Sigmoid colon (tissue), 7 donors: ENCODE data around the gene SMYD5. TPM values are rescaled to one million over a fixed set of nuclear protein-coding genes. Genes with fewer than 3 reads are reported as not detected.

Source experiments
- DNase-seq: peaks from one replicate; pipeline ENCODE4 v3.0.0-alpha.2; 2019
- H3K27ac ChIP-seq, 4 donors: fragments of 200-600 bp; sonication (generic); one replicate each; pipeline ENCODE4 v1.5.1; 2016 to 2019; ENCODE audit warnings: mild to moderate bottlenecking in 1 of 4
- H3K27me3 ChIP-seq, 3 donors: fragments of 200-600 bp; sonication (generic); one replicate each; pipeline ENCODE4 v1.5.1; 2019; ENCODE audit warnings: mild to moderate bottlenecking in 1 of 3
- H3K36me3 ChIP-seq, 4 donors: fragments of 200-600 bp; sonication (generic); one replicate each; pipeline ENCODE4 v1.5.1; 2016 to 2019
- H3K4me1 ChIP-seq, 4 donors: fragments of 200-600 bp; sonication (generic); one replicate each; pipeline ENCODE4 v1.5.1; 2017 to 2019
- H3K4me3 ChIP-seq, 4 donors: fragments of 200-600 bp; sonication (generic); one replicate each; pipeline ENCODE4 v1.5.1; 2017 to 2019; ENCODE audit warnings: mild to moderate bottlenecking in 2 of 4, moderate library complexity in 1 of 4
- H3K9me3 ChIP-seq, 4 donors: fragments of 200-600 bp in 3 of 4; sonication (generic) in 3 of 4; one replicate each; pipeline versions ENCODE4 v1.5.1 to v1.6.1; 2013 to 2019
- CTCF ChIP-seq, 4 experiments: fragments of 450-650 bp in 3 of 4; fragments of 200-600 bp in 1 of 4; IDR thresholded peaks; one replicate each; pipeline ENCODE4 v1.5.1; 2016 to 2019; ENCODE audit warnings: antibody characterized with exemption in 4 of 4, mild to moderate bottlenecking in 3 of 4, moderate library complexity in 2 of 4
- EP300 ChIP-seq, 4 donors: sonication (generic); formaldehyde crosslinking; IDR thresholded peaks; one replicate each; pipeline ENCODE4 v1.6.1; 2017; ENCODE audit warnings: antibody characterized with exemption in 4 of 4
- POLR2A ChIP-seq, 2 donors: fragments of 450-650 bp; IDR thresholded peaks; one replicate each; pipeline ENCODE4 v1.6.1; 2016; ENCODE audit warnings: antibody characterized with exemption in 2 of 2, mild to moderate bottlenecking in 2 of 2, moderate library complexity in 2 of 2
- POLR2AphosphoS5 ChIP-seq, 4 donors: sonication (generic); formaldehyde crosslinking; IDR thresholded peaks; one replicate each; pipeline ENCODE4 v1.6.1; 2017; ENCODE audit warnings: antibody characterized with exemption in 4 of 4
- WGBS, 2 donors: extraction: QIAGEN DNeasy Blood & Tissue Kit; methylation state at CpG; one replicate each; pipeline ENCODE4 v1.1.7; 2013; 5-methylcytosine and 5-hydroxymethylcytosine counted together
- intact Hi-C: fragments of 100-400 bp; cut with DNase I; formaldehyde crosslinking; loops from one replicate; pipeline ENCODE4 v1.15.1; 2023
- polyA plus RNA-seq, 3 donors: library from polyadenylated mRNA; stranded (reverse); fragments of 200-250 nt; gene quantifications; one replicate each; pipeline ENCODE4 v1.2.3, GENCODE V29; 2013
- total RNA-seq, 4 donors: library from RNA; depleted of rRNA; stranded (reverse); fragments of >200 nt; gene quantifications; one replicate each; pipeline ENCODE4 v1.1.0, GENCODE V29; 2016
- donor health status: healthy with polysubstance abuse.
- donor health status: Bipolar disorder and iron deficiency.
- donor health status: healthy.

Gene SMYD5
- total and polyA plus RNA-seq, 7 donors, result 5.3 to 18.2 (median 7.8) TPM

DNA sequence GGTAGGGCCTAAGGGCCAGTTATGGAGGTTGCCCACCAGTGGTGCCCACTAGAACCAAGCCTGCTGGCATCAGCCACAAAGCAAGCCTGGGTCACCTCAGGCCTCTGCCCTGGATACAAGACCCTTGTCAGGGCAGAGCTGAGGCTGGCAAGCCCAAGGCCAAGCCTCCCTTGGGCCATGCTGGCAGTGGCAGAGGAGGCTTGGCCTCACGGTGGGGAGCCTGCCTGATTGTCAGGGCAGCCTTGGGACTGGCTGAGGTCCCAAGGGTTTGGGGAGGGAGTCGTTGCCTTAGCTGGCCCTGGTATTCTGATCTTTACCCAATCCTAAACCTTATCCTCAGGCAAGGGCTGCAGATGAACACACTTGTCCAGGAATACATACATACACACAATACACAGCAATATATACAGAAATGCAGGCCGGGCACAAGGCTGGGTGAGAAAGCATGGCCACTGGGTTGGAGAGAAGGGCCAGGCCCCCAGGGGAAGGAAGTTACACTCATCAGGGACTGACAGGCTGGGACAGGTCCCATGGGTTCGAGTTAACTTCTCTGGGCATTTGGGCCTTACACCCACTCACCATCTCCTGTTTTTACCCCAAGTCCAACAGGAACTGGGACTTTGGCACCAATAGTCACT is 41.1 kb downstream of the SMYD5 start:
- TF ChIP-seq CTCF (IDR thresholded peaks at IDR 0.05) (no peak), EP300 (IDR thresholded peaks at IDR 0.05) (no peak), POLR2AphosphoS5 (IDR thresholded peaks at IDR 0.05) (no peak)
- Histone ChIP-seq H3K27ac (no peak overlapping the region), H3K4me3 (no peak overlapping the region), H3K27me3 (no peaks in the 10 kb centered on the region), H3K36me3 (peaks cover 27 to 46% (median 43%) of the 10 kb centered on the region in 4 donors), H3K9me3 (no peaks in the 10 kb centered on the region), H3K4me1 (no peaks in the 10 kb centered on the region)
- WGBS, 2 donors, result 74 to 86% methylated on average over 4 of the region's 4 CpGs
- intact Hi-C loops, result no loop called here
- no peak for DNase-seq

DNA sequence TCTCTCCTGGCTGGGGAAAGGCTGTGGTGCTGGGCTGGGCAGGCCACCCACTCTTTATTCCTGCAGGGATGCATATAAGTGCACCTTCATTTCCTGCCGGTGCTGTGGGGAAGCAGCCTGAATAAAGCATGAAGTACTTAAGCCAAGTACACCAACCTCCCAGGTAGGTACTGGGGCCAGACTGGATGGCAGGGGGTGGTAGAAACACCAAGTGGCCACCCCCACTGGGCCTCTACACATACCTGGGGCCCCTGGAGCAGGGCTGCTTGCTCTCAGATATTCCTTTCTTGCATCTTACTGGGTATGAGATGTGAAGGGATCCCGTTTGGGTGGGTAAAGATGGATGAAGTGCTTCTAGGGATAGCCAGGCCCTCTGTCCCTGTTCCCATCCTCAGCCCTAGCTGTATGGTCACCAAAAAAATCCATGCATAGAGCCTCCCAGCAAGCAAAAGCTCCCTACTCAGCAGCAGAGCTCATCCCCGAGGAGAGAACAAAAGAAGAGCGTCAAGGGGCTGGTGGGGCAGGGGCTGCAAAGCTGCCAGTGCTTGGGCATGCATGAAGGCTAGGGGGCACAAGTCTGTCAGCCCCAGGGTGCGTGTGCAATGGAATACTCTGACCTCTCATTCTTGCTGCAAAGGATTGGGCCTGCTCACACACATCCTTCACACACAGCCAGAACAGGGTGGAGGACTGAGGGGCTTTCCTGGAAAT is 42.0 kb downstream of the SMYD5 start:
- no peak for DNase-seq
- Histone ChIP-seq H3K4me3 (no peak overlapping the region), H3K27ac (no peak overlapping the region), H3K9me3 (no peaks in the 10 kb centered on the region), H3K36me3 (peaks cover 21 to 36% (median 33%) of the 10 kb centered on the region in 4 donors), H3K4me1 (no peaks in the 10 kb centered on the region), H3K27me3 (no peaks in the 10 kb centered on the region)
- WGBS, 2 donors, result 76 to 77% methylated on average over 5 of the region's 5 CpGs
- TF ChIP-seq POLR2A (IDR thresholded peaks at IDR 0.05) (no peak), EP300 (IDR thresholded peaks at IDR 0.05) (no peak), CTCF (IDR thresholded peaks at IDR 0.05) (no peak), POLR2AphosphoS5 (IDR thresholded peaks at IDR 0.05) (no peak)
- intact Hi-C loops, result no loop called here

DNA sequence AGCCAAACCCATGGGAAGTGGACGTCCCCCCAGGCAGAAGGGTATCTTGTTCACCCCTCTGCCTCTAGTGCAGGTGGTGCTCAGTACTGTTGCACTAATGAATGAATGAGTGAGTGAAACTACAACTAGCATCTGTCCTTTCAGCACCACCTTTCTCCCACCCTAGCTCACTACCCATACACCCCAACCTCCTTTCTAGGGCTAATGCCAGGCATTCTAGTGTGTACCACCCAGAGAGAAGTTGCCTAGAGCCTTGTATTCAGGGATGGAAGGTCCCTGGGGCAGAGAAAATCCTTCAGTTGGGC is 42.5 kb downstream of the SMYD5 start:
- no peaks in the 10 kb centered on the region for H3K9me3 ChIP-seq
- peaks cover 16 to 31% (median 28%) of the 10 kb centered on the region in 4 donors for H3K36me3 ChIP-seq
- H3K4me1 ChIP-seq, result no peaks in the 10 kb centered on the region
- no peak overlapping the region for H3K27ac ChIP-seq
- DNase-seq, result no peak
- H3K4me3 ChIP-seq, result no peak overlapping the region
- 92% methylated on average over 1 of the region's 1 CpG for WGBS, 2 donors
- no peaks in the 10 kb centered on the region for H3K27me3 ChIP-seq
- intact Hi-C loops, result no loop called here
- TF ChIP-seq POLR2A (IDR thresholded peaks at IDR 0.05) (no peak), EP300 (IDR thresholded peaks at IDR 0.05) (no peak), CTCF (IDR thresholded peaks at IDR 0.05) (no peak), POLR2AphosphoS5 (IDR thresholded peaks at IDR 0.05) (no peak)

GRCh38 chr2:73257021-73257420 is 43.0 kb downstream of the SMYD5 start:
- no peak for DNase-seq
- intact Hi-C loops, result no loop called here
- no peaks in the 10 kb centered on the region for H3K27me3 ChIP-seq
- no peak overlapping the region for H3K4me3 ChIP-seq
- H3K9me3 ChIP-seq, result no peaks in the 10 kb centered on the region
- H3K4me1 ChIP-seq, result no peaks in the 10 kb centered on the region
- TF ChIP-seq POLR2A (IDR thresholded peaks at IDR 0.05), result no peak
- TF ChIP-seq POLR2AphosphoS5 (IDR thresholded peaks at IDR 0.05), result no peak
- no peak for TF ChIP-seq EP300 (IDR thresholded peaks at IDR 0.05)
- H3K36me3 ChIP-seq, result peaks cover 13 to 27% (median 24%) of the 10 kb centered on the region in 4 donors
- H3K27ac ChIP-seq, result no peak overlapping the region
- 92 to 96% methylated on average over 2 of the region's 2 CpGs for WGBS, 2 donors

GRCh38 chr2:73257425-73258125 is 43.5 kb downstream of the SMYD5 start:
- 49 to 62% methylated on average over 10 of the region's 10 CpGs for WGBS, 2 donors
- no peak for DNase-seq

More at GRCh38 chr2:73257425-73258125, 43.5 kb downstream of the SMYD5 start:
- Histone ChIP-seq H3K36me3 (peaks cover 12 to 21% (median 20%) of the 10 kb centered on the region in 4 donors), H3K9me3 (no peaks in the 10 kb centered on the region), H3K4me1 (no peaks in the 10 kb centered on the region), H3K27me3 (no peaks in the 10 kb centered on the region), H3K4me3 (no peak overlapping the region), H3K27ac (no peak overlapping the region)
- TF ChIP-seq EP300 (IDR thresholded peaks at IDR 0.05) (no peak), POLR2AphosphoS5 (IDR thresholded peaks at IDR 0.05) (no peak), CTCF (IDR thresholded peaks at IDR 0.05) (no peak), POLR2A (IDR thresholded peaks at IDR 0.05) (no peak)
- intact Hi-C loops, result no loop called here
